Keratinocyte (primary cell): ENCODE data around the gene INSYN2A.

Experiments used
- EZH2 ChIP-seq: IDR thresholded peaks from one replicate; pipeline ENCODE4 v1.6.1; 2012; ENCODE audit warnings: inconsistent platforms, mild to moderate bottlenecking, low read length, moderate library complexity
- TF ChIP-seq, protein P1 (sequence below), 3 experiments: IDR thresholded peaks in 1 of 3; conservative IDR thresholded peaks in 1 of 3; optimal IDR thresholded peaks in 1 of 3; 2 replicates in 2 of 3; 3 replicates in 1 of 3; pipeline versions ENCODE3 to v1.5.1; 2011; ENCODE audit warnings: low read length in 3 of 3, mild to moderate bottlenecking in 3 of 3, moderate library complexity in 2 of 3, control low read depth in 1 of 3, inconsistent platforms in 1 of 3; ENCODE audit not compliant: insufficient read depth in 2 of 3; ENCODE audit errors: extremely low read depth in 1 of 3

DNA sequence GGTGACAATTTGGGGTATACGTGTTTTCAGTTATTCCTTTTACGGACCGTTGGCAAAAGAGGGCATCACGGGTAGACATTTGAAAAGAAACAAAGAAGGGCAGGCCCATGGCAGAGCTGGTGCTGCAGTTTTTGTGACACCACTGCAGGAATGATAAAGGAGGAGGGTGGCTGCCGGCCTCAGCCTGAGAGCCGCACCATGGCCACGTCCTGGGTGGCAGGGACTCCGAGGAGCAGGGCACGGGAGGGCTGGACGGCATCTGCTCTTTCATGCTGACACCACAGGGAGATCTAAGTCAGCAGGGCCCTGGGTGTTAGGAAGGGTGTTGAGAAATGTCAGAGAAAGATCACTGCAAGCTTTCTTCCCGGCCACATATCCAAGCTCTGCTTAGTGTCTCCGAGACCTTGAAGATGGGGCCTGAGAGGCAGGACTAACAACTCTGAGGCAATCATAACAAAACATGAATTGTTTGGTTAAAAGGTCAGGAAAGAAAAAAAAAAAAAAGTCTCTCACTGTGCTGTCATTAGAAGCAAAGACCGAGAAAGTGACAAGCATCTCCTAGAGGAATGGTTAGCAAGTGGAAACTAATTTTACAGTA lies 36.6 kb downstream of the INSYN2A start:
- TF ChIP-seq, protein P1, sequence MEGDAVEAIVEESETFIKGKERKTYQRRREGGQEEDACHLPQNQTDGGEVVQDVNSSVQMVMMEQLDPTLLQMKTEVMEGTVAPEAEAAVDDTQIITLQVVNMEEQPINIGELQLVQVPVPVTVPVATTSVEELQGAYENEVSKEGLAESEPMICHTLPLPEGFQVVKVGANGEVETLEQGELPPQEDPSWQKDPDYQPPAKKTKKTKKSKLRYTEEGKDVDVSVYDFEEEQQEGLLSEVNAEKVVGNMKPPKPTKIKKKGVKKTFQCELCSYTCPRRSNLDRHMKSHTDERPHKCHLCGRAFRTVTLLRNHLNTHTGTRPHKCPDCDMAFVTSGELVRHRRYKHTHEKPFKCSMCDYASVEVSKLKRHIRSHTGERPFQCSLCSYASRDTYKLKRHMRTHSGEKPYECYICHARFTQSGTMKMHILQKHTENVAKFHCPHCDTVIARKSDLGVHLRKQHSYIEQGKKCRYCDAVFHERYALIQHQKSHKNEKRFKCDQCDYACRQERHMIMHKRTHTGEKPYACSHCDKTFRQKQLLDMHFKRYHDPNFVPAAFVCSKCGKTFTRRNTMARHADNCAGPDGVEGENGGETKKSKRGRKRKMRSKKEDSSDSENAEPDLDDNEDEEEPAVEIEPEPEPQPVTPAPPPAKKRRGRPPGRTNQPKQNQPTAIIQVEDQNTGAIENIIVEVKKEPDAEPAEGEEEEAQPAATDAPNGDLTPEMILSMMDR (optimal IDR thresholded peaks at IDR 0.05 in 1 of 3, IDR thresholded peaks at IDR 0.05 in 1 of 3, conservative IDR thresholded peaks at IDR 0.05 in 1 of 3; ENCODE audit: extremely low read depth in 1 of 3, insufficient read depth in 2 of 3, low read length in 3 of 3): no peak
- no peak for TF ChIP-seq EZH2
